Fibroblast of pulmonary artery (primary cell): ENCODE data around the gene IFI16.
"Not testable (repeated sequence)": the region's sequence is repeated elsewhere in the genome, so short reads cannot be mapped to it uniquely, and the experiment has no call there.

Experiments used
- DNase-seq: peaks from one replicate; pipeline ENCODE4 v3.0.0-alpha.2; 2010; ENCODE audit warnings: low read depth
- H3K4me3 ChIP-seq: replicated peaks from 2 replicates; pipeline ENCODE4 v1.5.1; 2011; ENCODE audit warnings: low read depth, mild to moderate bottlenecking, control low read depth, low read length, moderate library complexity
- CTCF ChIP-seq: IDR thresholded peaks from 2 replicates; pipeline ENCODE4 v1.5.1; 2011; ENCODE audit warnings: mild to moderate bottlenecking, control low read depth, low read length, inconsistent platforms; ENCODE audit errors: missing control alignments

Gene IFI16

DNA sequence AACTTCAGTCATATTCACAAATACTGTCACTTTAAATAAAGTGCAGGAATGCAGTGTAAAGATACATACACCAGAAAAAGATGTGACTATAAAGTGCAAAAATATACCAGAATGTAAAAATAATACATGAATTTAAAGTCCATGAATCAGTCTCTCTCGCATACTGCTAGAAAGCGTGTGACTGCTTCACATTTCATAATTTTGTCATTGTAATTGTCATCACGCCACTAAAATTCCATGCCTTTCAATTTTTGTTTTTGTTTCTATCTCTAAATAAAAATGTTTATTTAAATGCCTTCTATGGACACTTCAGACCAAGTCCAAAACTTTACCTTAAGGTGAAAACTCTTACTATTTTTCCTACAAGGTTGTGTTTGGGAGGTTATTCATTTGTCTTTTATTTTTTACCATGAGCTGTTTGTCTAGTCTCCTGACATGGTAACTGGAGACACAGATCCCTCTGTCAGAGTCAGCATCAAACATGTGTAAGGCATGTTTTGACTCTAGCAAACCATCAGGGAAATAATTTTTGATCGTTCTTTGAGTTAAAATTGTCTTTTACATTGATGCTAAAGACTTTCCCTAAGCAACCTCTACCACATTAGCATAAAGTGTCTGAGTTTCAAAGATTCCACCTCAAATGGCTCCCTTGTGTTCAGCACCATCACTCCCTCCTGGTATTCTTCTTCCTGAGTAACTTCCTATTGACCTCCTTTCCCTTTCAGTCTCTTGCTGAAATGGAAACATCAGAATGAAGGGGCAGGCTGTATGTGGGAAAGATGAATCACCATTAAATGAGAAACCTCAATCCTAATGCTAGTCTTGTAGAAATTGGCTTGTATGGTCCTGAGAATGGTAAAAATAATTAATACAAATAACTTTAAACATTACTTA lies 80.8 kb downstream of the IFI16 start:
- DNase-seq = peak; percentile 38
- TF ChIP-seq CTCF = no peak
- no peak overlapping the region for H3K4me3 ChIP-seq

DNA sequence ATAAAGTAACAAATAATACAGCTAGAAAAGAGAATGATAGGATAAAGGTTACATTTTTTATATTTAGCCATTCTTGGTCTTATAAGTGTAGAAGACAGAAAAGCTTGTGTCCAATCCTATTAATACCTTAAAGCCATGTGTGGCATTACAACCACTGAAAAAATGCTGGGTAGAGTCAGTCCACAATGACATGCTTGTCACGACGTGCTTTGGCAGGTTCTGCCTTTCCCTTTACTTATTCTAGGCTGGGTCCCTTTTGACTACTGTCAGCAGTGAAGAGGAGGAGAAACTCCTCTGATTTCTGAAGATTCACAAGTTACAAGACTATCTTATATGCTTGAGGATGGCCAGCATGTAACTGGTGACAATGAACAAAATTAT lies 81.5 kb downstream of the IFI16 start:
- TF ChIP-seq CTCF = no peak
- H3K4me3 ChIP-seq = no peak overlapping the region

DNA sequence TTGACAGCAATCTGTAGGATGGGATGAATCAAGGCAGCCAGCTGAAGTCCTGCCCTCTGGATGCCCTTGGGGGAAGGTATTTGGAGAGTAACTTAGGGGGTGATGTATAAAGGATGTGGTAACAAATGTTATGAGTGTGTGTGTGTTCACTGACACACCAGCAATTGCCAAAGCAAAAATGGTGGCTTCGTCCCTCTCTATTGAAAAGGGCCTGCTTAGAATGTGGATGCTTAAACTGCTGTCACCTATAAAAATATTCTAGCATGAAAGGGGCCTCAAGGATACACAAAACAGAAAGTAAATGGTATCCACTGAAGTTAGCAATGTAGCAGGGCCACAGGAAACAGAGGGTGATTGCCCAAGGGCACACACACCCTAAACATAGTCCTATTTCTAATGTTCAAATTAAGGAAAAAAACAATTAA lies 81.9 kb downstream of the IFI16 start:
- peak; percentile 59 for DNase-seq
- no peak overlapping the region for H3K4me3 ChIP-seq
- TF ChIP-seq CTCF = no peak

More for the DNA sequence above, 81.5 kb downstream of the IFI16 start:
- DNase-seq = no peak

DNA sequence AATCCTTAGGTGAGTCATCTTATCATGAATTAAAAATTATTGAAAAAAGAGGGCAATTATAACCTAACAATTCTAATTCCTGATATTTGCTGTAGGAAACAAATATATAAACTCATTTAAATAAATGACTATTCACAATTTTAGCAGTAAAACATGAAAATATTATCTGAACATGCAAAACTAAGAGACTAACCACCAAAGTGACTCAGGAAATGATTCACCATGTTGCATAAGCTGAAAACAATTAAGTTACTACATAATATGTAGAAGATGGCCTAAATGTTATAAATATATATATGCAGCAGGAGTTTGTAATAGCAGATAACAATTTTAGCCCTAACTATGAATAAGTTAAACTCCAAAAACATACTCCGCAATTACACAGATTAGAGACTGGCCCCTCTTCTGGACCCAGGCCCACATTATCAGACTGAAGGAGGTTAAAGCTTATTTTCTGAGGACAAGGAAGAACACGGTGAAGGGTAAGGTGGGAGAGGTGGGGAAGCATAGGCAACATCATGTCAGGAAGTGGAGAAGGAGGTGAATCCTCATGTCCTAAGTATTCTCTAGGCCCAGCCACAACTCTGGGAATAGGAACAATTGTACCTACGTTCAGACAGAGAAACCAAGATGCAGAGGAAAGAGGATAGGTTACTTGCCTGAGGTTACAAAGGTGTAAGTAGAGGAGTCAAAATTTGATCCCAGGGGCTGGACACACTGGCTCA lies 82.5 kb downstream of the IFI16 start:
- peak; percentile 87 for DNase-seq
- no peak for TF ChIP-seq CTCF
- no peak overlapping the region for H3K4me3 ChIP-seq

GRCh38 chr1:159098596-159098995 lies 88.9 kb downstream of the IFI16 start:
- no peak for TF ChIP-seq CTCF
- no peak for DNase-seq

DNA sequence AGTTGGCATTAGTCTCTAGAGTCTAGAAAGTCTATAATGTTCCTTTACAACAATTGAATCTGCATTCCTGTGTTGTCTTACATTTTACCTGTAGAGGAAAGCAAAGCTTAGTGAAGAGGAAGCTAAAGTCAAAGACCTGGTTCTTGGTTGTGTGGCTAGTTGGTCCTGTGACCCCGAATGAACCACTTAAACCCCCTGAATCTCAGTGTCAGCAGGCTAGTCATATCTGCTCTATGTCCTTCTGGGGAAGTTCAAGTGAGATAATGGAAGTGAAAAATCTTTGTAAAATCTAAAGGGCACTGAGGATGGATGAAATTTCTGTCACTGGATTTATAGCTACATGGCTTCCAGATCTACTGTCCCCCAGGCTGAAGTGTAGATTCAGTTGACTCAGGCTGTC lies 90.9 kb downstream of the IFI16 start:
- no peak for TF ChIP-seq CTCF
- DNase-seq = no peak
- H3K4me3 ChIP-seq = no peak overlapping the region

More at GRCh38 chr1:159098596-159098995, 88.9 kb downstream of the IFI16 start:
- H3K4me3 ChIP-seq = no peak overlapping the region

DNA sequence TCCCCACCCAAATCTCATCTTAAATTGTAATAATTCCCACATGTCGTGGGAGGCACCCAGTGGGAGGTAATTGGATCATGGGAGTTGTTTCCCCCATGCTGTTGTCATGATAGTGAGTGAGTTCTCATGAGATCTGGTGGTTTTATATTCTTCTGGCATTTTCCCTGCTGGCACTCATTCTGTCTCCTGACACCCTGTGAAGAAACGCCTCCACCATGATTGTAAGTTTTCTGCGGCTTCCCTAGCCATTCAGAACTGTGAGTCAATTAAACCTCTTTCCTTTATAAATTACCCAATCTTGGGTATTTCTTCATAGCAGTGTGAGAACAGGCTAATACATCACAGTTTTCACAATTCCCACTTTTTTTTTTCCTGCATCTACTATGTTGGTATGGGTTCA lies 93.3 kb downstream of the IFI16 start:
- DNase-seq = peak; percentile 30
- H3K4me3 ChIP-seq = not testable (repeated sequence)
